IPS-18a (cell line): ENCODE results near the gene ACY1.

Experiments used
- H3K27ac ChIP-seq: one replicate; pipeline ENCODE4 v1.5.1; 2013; ENCODE audit warnings: low read length
- H3K27me3 ChIP-seq: one replicate; pipeline ENCODE4 v1.6.1; 2013; ENCODE audit warnings: mild to moderate bottlenecking, low read length; ENCODE audit not compliant: control insufficient read depth, insufficient read depth
- H3K36me3 ChIP-seq: one replicate; pipeline ENCODE4 v1.6.1; 2013; ENCODE audit warnings: low read depth, low read length; ENCODE audit not compliant: control insufficient read depth
- H3K4me1 ChIP-seq: one replicate; pipeline ENCODE4 v1.6.1; 2013; ENCODE audit warnings: low read depth, low read length; ENCODE audit not compliant: control insufficient read depth
- H3K4me3 ChIP-seq: one replicate; pipeline ENCODE4 v1.5.1; 2013; ENCODE audit warnings: low read length
- H3K9ac ChIP-seq: one replicate; pipeline ENCODE4 v1.6.1; 2013; ENCODE audit warnings: mild to moderate bottlenecking, low read length, moderate library complexity
- H3K9me3 ChIP-seq: one replicate; pipeline ENCODE4 v1.6.1; 2013; ENCODE audit warnings: low read depth, low read length; ENCODE audit not compliant: control insufficient read depth

ACY1 gene

GRCh38 chr3:51949121-51949520, 34.2 kb upstream of the ACY1 start:
- peaks cover 27% of the 10 kb centered on the region for H3K27me3 ChIP-seq
- no peak overlapping the region for H3K4me3 ChIP-seq
- no peaks in the 10 kb centered on the region for H3K36me3 ChIP-seq
- no peak overlapping the region for H3K27ac ChIP-seq
- H3K4me1 ChIP-seq, result no peaks in the 10 kb centered on the region
- H3K9ac ChIP-seq, result no peak overlapping the region
- no peaks in the 10 kb centered on the region for H3K9me3 ChIP-seq

GRCh38 chr3:51950899-51951298, 32.4 kb upstream of the ACY1 start:
- H3K9ac ChIP-seq, result no peak overlapping the region
- H3K4me1 ChIP-seq, result peaks cover 4% of the 10 kb centered on the region
- H3K36me3 ChIP-seq, result no peaks in the 10 kb centered on the region
- peaks cover 45% of the 10 kb centered on the region for H3K27me3 ChIP-seq
- H3K27ac ChIP-seq, result no peak overlapping the region
- no peak overlapping the region for H3K4me3 ChIP-seq
- no peaks in the 10 kb centered on the region for H3K9me3 ChIP-seq

DNA sequence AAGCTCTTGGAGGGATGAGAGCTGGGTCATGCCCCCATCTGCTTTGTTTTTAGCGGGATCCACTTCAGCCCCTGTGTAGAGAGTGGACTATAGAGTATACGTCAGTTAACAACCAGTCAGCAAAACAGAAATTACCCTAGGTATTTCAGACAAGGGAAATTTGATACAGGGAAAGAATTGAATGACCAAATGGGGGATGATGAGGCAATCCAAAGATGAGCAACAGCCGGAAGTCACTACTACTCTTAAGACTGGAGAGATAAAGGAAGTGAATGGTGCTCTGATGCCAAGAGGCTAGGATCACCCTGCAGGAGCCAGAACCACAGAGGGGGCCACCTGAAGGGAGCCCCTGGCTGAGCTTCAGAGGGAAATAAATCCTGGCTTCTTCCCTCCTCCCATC, 29.9 kb upstream of the ACY1 start:
- Histone ChIP-seq H3K9me3 (no peaks in the 10 kb centered on the region), H3K9ac (no peak overlapping the region), H3K4me3 (no peak overlapping the region), H3K36me3 (no peaks in the 10 kb centered on the region), H3K4me1 (peaks cover 4% of the 10 kb centered on the region), H3K27ac (no peak overlapping the region), H3K27me3 (peaks cover 60% of the 10 kb centered on the region)

- H3K4me3 ChIP-seq, result no peak overlapping the region
- peaks cover 4% of the 10 kb centered on the region for H3K4me1 ChIP-seq
- H3K27me3 ChIP-seq, result peaks cover 56% of the 10 kb centered on the region
- H3K9ac ChIP-seq, result no peak overlapping the region
- no peak overlapping the region for H3K27ac ChIP-seq
- no peaks in the 10 kb centered on the region for H3K36me3 ChIP-seq
- H3K9me3 ChIP-seq, result no peaks in the 10 kb centered on the region
Observed at GRCh38 chr3:51954105-51954504, 29.2 kb upstream of the ACY1 start.

DNA sequence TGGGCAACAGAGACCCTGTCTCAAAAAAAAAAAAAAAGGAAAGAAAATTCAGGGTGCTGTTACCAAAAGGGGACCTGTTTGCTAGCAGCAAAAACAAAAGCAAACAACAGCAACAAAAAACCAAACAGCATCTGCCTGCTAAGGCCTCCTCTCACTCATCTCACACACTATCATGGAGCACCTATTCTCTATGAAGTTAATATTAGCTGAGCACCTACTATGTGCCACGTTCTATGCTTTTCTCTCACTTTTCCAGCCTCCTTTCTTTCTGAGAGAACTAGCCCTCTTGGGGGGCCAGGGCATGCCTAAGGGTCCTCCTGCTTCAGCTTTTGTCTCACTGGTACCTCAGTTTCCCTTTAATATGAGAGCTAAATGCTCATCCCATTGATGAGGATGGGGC, 28.6 kb upstream of the ACY1 start:
- Histone ChIP-seq H3K9me3 (no peaks in the 10 kb centered on the region), H3K4me3 (no peak overlapping the region), H3K27ac (no peak overlapping the region), H3K36me3 (no peaks in the 10 kb centered on the region), H3K27me3 (peaks cover 54% of the 10 kb centered on the region), H3K9ac (no peak overlapping the region), H3K4me1 (peaks cover 4% of the 10 kb centered on the region)

DNA sequence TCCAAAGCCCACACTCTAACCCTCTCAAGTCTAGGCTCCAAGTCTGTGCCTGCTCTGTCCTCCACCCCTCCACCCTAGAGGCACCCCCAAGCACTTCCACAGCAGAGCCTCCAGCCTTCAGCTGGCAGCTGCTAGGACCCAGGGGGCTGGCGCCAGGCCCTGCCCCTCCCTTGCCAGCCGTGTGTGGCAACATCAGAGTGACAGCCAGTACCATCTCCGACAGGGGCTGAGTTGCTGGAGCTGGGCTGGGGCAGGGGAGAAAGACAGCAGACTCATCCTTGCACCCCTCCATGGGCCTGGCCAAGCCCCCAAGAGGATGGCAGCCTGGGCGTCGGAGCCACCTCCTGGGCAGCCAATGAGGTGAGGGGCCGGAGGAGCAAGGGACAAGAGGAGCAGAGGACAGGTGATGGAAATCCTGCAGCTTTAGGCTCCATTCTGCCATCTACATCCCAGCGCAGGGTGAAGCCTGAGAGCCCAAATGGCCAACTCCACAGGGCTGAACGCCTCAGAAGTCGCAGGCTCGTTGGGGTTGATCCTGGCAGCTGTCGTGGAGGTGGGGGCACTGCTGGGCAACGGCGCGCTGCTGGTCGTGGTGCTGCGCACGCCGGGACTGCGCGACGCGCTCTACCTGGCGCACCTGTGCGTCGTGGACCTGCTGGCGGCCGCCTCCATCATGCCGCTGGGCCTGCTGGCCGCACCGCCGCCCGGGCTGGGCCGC, 28.0 kb upstream of the ACY1 start, which contains the start of gene GPR62:
Gene GPR62, plus strand, starts transcription at position 207 of the 718 bp plus-strand sequence. Its CDS starts 272 bp downstream, at position 479.
- no peak within 1 kb of the TSS for H3K9ac ChIP-seq

GRCh38 chr3:51955893-51956770, 27.2 kb upstream of the ACY1 start:
- peaks cover 48% of the 10 kb centered on the region for H3K27me3 ChIP-seq
- H3K36me3 ChIP-seq, result no peaks in the 10 kb centered on the region
- no peak overlapping the region for H3K27ac ChIP-seq
- H3K4me1 ChIP-seq, result peaks cover 4% of the 10 kb centered on the region
- peak overlapping the region; percentile 52 for H3K4me3 ChIP-seq
- no peak overlapping the region for H3K9ac ChIP-seq
- no peaks in the 10 kb centered on the region for H3K9me3 ChIP-seq

More for the DNA sequence above, 28.0 kb upstream of the ACY1 start, which contains the start of gene GPR62:
- Histone ChIP-seq H3K9me3 (no peaks in the 10 kb centered on the region), H3K27ac (no peak within 1 kb of the TSS), H3K4me1 (peaks cover 4% of the 10 kb centered on the region), H3K27me3 (peaks cover 54% of the 10 kb centered on the region), H3K4me3 (peak within 1 kb of the TSS; percentile 52), H3K36me3 (no peaks in the 10 kb centered on the region)

GRCh38 chr3:51957520-51958205, 25.7 kb upstream of the ACY1 start:
- Histone ChIP-seq H3K36me3 (no peaks in the 10 kb centered on the region), H3K4me1 (peaks cover 4% of the 10 kb centered on the region), H3K27ac (no peak overlapping the region), H3K9me3 (no peaks in the 10 kb centered on the region), H3K4me3 (no peak overlapping the region), H3K9ac (no peak overlapping the region), H3K27me3 (peaks cover 44% of the 10 kb centered on the region)

DNA sequence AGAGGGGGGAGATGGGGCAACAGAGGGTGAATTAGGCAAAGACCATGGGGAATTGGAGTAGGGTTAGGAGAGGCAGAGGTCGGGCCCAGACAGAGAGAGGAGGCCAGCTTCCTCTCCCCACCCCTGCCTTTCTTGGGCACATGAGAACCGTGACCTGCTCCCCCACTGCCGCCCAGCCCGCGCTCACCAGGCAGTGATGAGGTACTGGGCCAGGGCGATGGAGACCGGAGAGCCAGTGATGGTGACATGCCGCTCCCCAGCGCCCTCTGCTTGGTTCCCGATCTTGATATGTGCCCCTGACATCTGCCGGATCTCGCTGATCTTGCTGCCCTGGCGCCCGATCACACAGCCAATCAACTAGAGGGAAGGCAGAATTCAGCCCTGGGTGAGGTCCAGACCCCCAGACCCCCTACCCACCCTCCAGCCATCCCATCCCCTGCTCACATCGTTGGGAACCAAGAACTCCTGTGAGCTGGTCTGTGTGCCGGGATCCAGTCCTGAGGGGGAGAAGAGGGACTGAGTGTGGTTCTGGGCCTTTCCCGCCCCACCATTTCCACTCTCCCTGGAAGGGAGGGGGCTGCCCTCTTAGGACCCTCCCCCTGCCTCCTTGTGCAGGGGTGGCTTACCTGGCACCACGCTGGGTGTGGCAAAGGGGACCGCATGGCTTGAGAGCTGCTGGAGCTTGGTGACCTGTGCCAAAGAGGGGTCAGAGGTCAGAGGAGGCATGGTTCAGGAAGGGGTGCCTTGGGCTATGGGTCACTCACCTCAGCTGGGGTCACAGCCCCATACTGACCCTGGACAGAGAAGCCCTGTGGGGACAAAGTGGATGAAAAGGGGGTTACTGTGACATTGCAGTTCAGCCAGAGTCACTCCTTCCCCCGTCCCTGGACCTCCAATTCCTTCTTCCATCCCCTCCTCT, 24.5 kb upstream of the ACY1 start:
- Histone ChIP-seq H3K9ac (no peak overlapping the region), H3K4me1 (peaks cover 9% of the 10 kb centered on the region), H3K27ac (no peak overlapping the region), H3K27me3 (peaks cover 35% of the 10 kb centered on the region), H3K9me3 (no peaks in the 10 kb centered on the region), H3K4me3 (no peak overlapping the region), H3K36me3 (no peaks in the 10 kb centered on the region)

GRCh38 chr3:51959651-51960050, 23.7 kb upstream of the ACY1 start:
- H3K4me1 ChIP-seq, result peaks cover 14% of the 10 kb centered on the region
- H3K9me3 ChIP-seq, result no peaks in the 10 kb centered on the region
- H3K9ac ChIP-seq, result no peak overlapping the region
- H3K4me3 ChIP-seq, result no peak overlapping the region
- H3K36me3 ChIP-seq, result no peaks in the 10 kb centered on the region
- H3K27ac ChIP-seq, result no peak overlapping the region
- H3K27me3 ChIP-seq, result peaks cover 27% of the 10 kb centered on the region
